GM21390 (cell line): ENCODE data around the gene ADAM17.
"Not testable (repeated sequence)": the region's sequence is repeated elsewhere in the genome, so short reads cannot be mapped to it uniquely, and the experiment has no call there.

Experiments used
- ATAC-seq: cut with Tn5 transposase; IDR thresholded peaks from one replicate; pipeline ENCODE4 v1.9.1; 2021; ENCODE audit not compliant: unreplicated experiment

The ADAM17 gene

DNA sequence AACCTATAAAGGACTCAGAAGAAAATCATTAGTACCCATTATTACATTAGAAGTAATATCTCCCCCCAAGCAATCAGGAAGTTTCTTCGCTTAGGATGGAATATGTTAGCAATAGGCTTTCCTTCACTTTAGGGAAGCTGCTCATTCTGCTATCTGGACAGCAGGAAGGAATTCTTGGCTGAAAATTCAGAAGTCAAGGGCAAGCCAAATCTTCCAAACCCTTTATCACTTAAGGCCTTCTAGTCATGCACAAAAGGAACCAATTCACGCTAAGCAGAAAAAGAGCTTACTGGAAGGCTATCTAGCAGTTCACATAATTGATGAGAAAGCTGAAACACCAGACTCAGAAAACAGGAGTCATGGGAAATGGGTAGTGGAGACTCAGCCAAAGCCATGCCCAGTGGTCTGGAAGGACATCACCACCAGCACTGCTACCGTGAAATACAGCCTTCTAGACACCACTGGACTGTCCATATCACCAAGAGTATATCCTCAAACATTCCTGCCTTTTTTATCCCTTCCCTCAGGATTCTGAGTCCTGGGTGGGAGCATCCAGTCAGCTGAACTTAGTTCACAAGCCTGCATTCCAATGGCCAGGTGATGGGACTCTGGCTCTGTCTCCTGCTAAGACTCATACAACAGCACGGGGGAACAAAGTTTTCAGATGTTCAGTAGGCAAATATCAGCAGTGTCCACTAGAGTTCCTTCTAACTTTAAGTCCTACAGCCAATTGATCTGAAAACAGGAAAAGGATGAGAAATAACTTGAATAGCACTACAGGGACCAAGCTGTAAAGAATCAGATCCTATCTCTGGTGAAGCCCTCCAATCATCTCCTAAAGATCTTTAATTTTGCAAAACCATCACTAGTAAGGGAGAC lies 14.8 kb upstream of the ADAM17 start:
- ATAC-seq: no peak

DNA sequence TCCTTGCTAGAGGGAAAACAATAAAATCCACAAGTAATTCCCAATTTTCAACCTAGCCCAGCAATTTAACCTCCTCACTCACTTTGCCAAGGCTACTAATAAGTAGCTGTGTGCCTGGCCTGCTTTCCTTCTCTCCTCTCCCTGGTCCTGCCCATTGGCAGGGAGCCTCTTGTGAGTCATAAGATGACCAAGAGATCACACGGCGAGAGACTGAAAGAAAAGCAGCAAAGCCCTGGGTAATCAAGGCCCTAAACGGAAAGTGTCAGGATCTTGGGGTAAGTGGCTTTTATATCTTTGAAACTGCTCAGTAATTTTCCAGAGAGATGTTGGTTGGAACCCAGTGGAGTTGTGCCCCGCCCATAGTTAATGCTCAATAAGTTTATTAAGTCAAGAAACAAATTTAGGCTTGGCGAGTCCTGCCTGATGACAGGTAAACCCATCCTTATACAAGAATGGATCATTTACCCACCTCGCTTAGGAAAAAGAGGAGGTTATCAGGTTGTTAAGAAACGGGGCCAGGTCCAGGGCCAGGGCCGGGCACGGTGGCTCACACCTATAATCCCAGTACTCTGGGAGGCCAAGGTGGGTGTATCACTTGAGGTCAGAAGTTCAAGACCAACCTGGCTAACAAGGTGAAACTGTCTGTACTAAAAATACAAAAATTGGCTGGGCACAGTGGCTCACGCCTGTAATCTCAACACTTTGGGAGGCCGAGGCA lies 10.0 kb upstream of the ADAM17 start:
- ATAC-seq: no peak

DNA sequence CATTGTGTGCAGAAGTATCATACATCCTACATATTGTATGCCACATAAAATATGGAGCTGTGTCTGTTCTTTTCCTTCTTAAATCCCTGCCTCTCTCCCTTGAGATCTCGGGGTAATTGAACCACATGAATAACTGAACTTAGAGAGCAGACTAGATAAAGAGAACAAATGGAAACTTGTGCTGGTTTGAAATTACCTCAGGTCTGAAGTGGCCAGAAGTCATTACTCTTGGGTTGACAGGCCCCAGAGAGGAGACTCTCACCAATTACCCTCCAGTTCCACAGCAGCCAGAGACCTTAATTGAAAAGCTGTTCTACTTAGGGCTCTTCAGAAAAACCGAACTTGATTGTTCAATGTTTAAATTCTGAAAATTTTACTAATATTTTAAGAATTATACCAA lies 5.0 kb upstream of the ADAM17 start:
- ATAC-seq: no peak

DNA sequence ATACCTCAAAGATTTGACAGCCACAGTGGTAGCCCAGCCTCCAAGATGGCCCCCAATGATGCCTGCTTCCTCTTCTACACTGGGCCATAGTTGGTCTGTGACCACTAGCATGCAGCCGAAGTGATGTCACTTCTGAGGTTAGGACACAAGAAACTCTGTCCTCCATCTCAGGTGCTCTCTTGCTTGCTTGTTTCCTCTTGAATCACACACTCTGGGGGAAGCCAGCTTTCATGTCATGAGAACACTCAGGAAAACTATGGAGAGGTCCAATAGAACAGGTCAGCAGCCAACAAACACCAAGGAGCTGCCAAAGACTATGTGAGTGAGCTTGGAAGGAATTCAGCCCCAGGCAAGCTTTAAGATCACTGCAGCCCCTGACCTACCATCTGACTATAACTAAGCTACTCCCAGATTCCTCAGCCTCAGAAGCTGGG lies 3.3 kb upstream of the ADAM17 start:
- ATAC-seq: no peak

DNA sequence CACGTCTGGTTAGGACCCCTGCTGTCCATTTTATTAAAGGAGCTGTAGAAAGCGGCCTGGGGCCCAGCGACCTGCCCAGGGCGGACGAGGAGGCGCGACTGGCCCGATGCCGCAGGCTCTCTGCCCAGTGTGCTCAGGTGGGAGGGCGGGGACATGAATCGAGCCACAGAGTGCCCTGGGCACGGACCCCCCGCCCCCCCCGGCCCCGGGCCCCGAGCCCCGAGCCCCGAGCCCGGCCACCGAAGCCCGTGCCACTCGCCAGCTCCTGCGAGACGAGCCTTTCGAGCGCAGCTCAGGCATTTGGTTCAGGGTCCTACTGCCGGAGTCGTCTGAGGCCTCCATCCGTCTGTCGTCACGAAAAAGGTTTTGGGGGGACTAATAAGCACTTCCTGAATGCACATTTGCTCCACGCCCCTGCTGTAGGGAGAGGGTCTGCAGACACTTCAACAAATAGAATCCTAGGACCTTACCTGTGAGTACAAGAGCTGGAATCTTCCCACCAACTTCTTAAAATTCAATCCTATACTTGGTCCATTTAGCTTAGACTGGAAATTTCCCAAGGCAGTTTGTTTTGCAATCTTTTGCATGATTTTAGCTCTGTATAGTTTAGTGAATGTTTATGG lies 602 bp upstream of the ADAM17 start:
- ATAC-seq: peak; percentile 30

DNA sequence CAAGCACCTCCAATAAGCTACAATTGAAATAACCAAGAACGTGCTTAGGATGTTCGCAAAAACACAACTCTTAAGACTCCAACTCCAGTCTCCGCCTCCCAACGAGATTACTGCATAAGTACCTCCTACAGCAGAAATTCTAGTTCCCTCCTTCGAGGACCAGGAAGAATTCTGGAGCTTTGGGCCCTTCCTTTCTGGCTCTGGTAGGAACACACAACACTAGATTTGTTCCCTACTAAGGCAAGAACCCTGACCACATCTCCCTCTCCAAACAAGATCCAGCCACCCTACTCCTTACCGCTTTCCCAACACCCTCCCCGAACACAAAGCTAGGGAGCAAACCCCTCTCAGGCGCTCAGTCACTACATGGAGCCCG lies 721 bp downstream of the ADAM17 start:
- ATAC-seq: no peak

DNA sequence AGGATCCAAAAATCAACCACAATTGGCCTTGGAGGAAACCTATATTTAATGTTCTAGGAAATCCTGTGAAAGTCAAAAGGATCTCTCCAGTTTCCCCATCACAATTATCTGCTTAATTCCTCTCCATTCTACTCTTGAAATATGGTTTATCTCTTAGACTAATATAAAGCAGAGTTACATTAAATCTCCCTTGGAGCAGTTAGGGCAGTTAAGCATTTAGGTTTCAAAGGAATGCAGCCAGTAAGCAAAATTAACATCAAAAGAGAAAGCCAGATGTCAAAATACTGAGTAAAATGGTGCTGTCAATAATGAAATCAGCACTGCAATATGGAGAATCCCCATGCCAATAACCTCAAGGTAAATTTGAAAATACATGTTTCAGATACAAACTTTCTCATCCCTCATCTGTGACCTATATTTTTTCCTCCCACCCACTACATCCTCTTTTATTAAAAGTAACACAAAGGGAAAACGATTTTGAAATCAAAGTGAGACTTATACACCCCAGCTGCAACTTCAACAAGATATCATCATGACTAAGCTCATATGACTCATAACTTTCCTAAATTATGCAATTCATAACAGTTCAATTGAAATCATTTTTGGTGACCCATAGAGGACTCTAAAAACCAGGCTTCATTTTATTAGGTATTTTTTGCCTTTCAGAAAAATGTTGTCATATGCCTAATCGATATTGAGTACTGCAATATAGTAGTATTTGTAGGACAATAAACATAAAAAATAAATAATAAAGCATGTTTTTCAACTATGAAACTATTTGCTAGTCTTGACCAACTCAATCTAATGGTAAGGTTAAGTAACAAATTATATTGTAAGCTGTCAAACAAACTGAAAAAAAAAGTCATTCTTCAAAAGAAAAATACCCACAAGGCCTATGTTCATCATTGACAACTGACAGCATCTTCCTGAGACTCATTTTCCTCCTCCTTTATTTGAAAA lies 3.1 kb downstream of the ADAM17 start:
- no peak for ATAC-seq

DNA sequence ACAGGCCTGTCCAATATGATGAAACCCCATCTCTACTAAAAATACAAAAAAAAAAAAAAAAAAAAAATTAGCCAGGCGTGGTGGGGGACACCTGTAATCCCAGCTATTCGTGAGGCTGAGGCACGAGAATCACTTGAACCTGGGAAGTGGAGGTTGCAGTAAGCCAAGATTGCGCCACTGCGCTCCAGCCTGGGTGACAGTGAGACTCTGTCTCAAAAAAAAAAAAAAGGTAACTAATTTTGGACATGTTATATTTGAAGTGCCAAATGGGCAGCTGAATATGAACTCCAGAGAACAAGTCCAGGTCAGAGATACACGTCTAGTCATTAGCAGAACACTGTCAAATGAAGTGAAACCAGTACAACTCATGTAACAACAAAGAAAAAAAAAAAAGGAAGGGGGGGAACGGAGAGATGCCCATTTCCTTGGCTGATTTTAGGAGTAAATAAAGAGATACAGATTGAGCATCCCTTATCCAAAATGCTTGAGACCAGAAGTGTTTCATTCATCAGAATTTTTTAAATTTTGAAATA lies 4.7 kb downstream of the ADAM17 start:
- ATAC-seq: not testable (repeated sequence)

DNA sequence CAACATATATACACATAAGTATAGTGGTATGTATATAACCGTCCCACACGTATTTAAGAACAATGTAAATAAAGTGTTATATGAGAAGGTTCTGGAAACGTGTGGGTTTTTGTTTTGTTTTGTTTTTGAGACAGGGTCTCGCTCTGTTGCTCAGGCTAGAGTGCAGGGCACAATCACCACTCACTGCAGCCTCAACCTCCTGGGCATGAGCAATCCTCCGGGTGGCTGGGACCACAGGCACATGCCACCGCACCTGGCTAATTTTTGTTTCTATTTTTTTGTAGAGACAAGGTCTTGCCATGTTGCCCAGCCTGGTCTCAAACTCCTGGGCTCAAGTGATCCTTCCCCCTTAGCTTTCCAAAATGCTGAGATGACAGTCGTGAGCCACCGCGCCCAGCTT lies 6.2 kb downstream of the ADAM17 start:
- no peak for ATAC-seq

DNA sequence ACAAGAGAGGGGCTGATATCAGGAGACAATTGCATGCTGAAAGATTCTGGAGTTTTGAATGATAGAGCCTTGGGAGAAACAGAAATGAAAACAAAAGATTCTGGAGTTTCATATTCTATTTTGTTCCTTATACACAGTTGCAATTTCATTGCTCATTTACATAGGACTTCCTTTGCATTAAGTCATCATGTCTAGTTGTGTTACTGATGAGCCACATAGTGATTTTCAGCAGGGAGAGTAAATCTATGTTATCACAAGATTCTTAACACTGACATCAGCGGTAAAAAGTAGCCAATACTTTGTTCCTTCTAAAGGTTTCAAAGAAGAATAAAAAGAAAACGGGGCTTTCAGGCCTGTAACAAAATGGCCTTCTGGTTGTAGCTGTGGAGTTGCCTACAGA lies 7.1 kb downstream of the ADAM17 start:
- peak; percentile 62 for ATAC-seq

DNA sequence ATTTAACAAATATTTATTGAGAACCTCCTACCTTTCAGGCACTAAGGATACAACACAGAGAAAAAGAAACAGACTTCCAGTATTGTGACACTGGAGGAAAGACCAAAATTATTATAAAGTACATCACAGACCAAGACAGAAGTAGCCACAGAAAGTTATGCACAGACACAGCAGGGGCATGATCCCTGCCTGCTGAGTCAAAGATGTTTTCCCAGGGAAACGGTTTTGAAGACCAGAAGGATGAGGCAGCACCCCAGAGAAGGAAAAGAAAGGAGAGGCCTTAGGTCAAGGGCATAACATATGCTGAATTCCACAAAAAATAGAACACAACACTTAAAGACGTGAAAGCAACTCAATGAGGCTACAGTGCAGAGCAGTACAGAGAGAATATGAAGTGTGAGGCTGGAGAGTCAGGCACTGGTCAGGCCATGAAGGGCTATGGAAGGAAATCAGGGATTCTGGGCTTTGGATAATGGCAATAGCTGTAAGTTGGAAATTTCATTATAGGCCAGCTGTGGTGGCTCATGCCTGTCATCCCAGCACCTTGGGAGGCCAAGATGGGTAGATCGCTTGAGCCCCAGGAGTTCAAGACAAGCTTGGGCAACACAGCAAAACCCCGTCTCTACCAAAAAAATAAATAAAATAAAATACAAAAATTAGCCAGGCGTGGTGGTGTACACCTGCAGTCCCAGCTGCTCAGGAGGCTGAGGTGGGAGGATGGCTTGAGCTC lies 8.2 kb downstream of the ADAM17 start:
- no peak for ATAC-seq

DNA sequence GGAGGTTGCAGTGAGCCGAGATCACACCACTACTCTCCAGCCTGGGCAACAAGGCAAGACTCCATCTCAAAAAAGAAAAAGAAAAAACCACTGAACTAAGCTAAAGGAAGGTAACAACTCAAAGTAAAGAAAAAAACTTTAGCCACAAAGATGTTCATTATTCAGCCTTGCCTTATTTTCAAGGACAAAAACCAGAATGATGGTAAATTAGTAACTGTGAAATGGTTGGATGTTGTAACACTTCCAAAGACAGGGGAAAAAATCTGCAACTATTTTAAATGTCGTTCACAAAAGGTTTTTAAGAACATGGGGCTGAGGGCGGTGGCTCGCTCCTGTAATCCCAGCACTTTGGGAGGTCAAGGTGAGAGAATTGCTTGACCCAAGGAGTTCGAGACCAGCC lies 10.1 kb downstream of the ADAM17 start:
- ATAC-seq: no peak

DNA sequence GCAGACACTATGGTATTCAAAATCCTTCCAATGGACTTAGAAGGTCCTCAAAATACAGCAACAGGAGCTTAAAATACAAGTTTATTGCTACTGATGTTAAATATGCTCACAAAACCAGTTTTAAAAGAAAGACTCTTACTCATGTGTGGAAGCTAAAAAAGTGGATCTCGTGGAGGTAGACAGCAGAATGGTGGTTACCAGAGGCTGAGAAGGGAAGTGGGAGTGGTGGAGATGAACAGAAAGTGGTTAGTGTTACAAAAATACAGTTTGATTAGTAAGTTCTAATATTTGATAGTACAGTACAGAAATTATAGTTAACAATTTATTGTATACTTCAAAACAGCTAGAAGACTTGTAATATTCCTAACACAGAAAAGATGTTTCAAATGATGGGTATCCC lies 12.1 kb downstream of the ADAM17 start:
- no peak for ATAC-seq

DNA sequence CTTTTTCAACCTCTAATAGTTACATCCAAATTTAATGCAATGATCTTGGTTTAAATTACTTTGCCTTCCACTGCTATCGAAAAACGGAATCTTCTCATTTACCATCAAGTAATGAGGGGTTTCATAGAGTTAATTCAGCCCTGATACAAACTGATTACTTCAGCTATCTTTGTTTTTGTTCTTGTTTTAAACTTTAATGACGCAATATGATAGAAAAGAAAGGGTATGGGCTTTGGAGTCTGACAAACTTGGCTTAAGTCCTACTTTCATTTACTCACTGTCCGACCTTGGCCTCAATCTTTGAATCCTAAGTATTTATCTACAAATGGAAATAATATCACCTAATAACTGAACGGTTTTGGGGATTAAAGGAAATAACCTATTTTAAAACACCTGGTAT lies 16.1 kb downstream of the ADAM17 start:
- ATAC-seq: no peak

DNA sequence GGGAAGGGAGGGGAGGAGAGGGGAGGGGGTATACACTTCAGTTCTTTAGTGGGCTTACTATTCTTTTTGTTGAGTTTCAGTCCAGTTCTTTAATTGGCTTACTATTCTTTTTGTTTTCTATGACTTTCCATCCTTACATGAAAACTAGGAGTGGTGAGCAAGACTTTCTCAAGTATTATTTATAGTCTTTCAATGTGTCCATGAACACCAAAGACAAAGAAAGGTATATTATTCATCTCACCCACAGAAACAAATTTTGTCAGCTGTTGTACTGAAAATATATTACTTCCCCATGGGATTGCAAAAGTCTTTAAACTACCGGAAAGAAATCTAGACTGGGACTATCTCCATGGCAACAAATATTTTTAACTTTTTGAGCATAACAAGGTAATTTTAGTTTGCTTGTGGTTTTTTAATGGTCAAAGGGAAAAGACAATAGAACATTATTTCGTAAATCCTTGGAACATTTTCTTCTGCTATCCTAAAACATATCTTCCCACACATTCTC lies 17.6 kb downstream of the ADAM17 start:
- no peak for ATAC-seq

DNA sequence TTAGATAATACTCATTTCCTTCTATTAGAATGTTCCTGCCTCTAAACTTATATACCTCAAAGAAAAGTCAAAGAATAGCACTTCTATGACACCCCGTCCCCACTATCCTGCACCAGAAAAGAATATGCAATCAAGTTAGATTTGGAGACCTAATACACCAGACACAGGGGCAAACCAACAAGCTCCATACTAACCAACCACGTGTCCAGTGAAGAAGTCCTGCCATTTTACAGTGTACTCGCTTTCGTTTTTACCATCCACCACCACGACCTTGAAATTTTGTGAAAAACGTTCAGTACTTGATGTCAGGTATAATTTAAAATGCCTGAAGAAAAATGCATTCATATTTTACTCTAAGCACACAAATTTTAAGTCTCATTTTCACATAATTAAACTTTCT lies 19.1 kb downstream of the ADAM17 start:
- ATAC-seq: no peak

DNA sequence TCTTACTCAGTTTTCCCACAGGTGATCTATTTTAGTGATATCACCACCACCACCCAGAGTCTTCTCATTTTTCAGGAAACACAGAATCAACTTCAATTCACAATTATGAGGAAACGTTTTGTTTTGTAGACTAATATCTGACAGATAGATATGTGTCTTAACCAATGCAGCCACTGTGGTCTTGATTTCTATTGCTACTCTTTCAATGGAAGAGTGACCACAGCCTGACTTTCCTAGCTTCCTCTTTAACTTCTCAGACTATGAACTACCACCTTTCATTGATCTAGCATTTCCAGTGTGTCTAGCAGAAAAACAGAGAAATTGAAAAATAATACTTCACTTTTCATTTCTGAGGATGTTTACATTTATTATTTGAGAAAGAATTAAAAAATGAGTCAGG lies 20.5 kb downstream of the ADAM17 start:
- no peak for ATAC-seq

DNA sequence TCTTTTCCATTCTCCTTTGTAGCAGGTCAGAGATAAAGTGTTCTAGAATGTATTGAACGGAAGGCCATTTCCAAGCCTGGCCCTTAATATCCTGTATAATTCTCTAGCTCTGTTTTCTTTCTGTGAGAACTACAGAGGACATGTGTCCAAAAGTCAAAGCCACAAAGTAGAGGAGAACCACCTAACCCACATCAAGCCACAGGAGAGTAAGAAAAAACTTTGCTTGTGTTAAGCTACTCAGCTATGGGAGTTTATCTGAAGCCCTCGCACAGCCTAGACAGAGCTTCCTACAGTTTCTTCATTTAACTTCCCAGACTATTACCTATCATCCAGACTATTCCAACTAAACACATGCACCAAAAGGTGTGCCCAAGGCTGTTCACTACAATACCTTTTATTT lies 22.0 kb downstream of the ADAM17 start:
- no peak for ATAC-seq

DNA sequence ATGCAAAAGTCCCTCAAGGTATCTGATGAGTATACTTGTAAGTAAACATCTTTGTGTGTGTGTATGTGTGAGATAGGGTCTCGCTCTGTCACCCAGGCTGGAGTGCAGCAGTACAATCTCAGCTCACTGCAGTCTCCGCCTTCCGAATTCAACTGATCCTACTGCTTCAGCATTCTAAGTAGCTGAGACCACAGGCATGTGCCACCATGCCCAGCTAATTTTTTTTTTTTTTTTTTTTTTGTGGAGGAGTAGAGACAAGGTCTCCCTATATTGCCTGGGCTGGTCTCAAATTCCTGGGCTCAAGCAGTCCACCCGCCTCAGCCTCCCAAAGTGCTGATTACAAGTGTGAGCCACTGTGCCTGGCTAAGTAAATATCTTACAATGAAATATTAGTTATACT lies 23.2 kb downstream of the ADAM17 start:
- no peak for ATAC-seq
